ENCODE measurements around the gene CCDC149.

The CCDC149 gene

DNA sequence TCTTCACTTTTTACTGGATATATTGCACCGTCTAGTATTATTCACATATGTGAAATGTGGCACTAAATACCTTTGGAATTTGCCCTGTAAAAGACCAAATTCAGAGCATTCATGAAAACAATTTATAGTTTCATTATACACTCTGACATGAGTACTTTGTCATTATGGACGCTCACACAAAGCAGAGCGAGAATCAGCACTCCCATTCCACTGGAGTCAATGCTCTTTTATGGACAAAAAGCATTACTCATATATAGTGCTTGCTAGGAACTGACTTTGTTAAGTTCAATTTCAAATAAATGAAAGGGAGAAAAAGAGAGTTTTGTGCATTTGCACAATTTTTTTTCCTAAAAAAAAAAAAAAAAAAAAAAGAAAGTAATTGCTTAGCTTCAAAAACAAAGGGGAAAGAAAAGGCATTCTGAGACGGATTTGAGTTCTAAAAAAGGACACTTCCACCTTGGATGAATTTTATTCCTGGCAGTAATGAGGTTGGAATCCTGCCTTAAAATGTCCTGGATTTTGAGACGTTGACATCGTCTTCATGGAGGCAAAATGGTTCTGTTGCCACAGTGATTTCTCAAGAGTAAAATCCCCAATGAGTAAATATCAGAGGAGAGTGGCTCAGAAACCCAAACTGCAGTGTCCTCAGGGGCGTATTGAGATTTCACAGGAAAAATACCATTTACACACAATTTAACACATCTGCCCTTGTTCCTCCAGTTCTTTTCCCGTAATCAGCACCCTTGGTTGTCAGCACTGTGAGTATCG lies 34.8 kb downstream of the CCDC149 start:
- no peak for DNase-seq

- DNase-seq = no peak
These were observed 36.4 kb downstream of the CCDC149 start for GRCh38 chr4:24876431-24876830.

DNA sequence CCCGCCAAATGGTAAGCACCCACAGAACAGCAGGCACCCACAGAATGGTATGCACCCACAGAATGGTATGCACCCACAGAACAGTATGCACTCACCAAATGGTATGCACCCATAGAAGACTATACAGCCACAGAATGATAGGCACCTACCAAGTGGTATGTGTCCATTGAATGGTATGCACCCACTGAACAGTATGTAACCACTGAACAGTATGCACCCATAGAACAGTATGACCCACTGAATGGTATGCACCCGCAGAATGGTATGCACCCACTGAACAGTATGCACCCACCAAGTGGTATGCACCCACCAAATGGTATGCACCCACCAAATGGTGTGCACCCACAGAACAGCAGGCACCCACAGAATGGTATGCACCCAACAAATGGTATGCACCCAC lies 40.1 kb downstream of the CCDC149 start:
- DNase-seq = no peak

DNA sequence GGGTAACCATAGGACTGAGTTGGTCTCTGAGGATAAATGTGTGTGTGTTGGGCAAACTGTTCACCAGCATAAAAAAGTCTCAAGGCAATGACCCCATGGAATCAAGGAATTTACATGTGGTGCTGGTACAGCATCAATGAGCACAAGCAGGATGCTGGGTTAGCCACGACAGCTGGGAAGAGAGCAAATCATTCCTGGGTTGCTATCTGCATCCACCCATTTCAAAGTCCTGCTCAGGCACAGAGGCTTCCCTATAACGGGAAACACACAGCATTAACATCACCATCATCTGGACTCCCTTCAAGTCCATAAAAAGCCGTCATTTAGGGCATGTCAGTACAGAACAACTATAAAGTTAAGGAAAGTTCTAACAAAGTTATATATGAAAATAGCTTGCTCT lies 41.6 kb downstream of the CCDC149 start:
- no peak for DNase-seq

- DNase-seq = no peak
These were observed 45.0 kb downstream of the CCDC149 start for GRCh38 chr4:24867766-24868296.

DNA sequence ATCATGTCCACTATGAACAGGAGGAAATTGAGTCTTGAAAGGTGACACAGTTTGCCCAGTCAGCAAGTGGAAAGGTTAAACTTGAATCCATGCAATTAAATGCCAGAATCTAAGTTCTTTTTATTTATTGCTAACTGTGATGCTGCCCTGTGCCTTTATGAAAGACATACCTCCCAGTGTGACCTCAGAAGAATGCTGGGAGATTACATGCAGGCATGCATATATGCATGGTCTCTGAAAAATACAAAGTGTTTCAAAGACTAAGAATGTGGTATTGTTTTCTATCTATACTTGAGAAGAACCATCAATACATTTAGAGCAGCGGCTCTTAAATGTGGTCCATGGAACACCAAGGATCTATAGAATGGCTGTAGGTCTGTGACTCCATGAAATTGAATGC lies 45.6 kb downstream of the CCDC149 start:
- no peak for DNase-seq

DNA sequence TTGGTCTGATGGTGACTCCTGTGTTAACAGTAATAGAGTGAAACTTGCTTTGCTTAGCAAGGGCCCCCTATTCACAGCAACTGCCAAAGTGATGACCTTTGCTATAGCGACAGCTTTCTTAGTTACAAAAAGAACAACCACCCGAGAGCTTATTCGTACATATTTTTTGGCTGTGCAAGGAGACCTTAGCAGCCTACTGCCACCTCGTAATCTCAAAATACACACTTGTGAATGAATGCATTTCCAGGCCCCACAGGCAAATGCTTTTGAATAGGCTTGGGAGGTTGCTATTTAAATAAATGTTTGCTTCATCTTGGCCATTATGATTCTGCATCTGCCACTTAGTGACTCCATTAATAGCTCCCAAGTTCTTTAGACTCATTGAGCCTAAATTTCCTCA lies 47.4 kb downstream of the CCDC149 start:
- no peak for DNase-seq

- no peak for DNase-seq
These were observed 49.0 kb downstream of the CCDC149 start for GRCh38 chr4:24863799-24864198.

GRCh38 chr4:24862073-24862751 lies 50.6 kb downstream of the CCDC149 start:
- DNase-seq = no peak

DNA sequence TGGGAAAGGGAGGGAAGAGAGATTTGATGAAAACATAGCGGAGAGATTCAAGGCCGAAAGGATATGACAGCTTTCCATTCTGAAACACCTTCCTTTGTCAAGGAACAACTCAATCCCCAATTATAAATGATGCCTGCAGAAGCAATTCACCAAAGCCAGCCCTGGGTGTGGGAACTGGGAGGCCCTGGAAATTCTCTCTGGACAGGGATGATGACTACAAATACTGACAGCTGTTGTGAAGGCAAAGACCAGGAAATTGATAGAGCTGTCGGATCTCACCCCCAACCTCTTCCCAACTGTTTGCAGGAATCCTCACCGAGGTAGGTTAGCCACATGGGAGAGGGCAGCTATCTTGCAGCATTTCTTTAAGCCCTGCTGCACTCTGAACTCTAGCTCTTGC lies 54.3 kb downstream of the CCDC149 start:
- DNase-seq = no peak

DNA sequence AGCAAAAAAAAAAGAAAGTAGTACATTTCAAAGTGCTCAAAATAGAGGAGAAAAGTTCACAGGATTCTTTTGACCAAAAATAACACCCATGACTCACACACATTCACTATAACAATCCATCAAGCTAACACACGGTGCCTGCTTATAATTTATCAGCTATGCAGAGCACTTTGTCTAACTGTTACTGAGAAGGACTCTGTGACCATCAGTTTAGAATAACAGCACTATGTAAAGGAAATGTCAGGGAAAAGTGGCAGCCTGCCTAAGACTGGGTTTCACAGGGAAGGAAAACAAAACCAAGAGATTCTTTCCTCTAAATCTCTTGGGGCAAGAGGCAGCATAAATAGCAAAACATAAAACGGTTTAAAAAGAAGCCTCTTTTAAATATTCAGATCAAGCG lies 54.8 kb downstream of the CCDC149 start:
- DNase-seq = no peak

DNA sequence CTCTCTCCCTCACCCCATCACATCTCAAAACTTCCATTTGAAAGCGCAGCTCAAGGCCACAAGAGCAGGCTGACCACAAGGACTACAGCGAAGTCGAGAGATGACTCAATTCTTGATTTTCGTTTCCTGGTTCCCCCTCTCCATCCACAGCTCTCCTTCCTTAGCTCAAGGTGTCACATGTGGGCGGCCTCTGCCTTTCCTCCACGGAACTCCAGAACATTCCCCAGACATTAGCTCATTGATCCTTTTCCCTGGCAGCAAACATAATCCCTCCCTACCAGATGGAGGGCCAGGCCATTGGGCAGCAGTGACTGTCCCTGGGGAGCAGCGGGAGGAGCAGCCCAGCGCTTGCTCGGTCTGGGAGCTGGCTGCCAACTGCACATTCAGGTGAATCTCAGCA lies 56.3 kb downstream of the CCDC149 start:
- DNase-seq = no peak

GRCh38 chr4:24855741-24856140 lies 57.1 kb downstream of the CCDC149 start:
- DNase-seq = no peak

DNA sequence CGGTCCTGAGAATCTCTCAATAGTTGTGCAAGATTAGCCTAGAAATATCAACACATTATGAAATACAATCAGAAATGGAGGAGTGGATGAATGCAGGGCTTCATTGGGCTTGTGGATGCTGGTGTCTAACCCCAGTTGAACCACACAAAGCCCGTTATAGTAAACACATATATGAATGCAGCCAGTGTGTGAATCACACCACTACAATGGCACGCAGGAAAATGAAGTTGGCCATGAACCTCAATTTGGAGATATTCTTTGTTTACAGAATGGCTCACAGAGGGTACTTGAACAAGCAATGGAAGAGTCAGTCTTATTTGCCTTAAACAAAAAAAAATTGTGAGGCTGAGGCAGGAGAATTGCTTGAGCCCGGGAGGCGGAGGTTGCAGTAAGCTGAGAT lies 59.7 kb downstream of the CCDC149 start:
- no peak for DNase-seq

GRCh38 chr4:24850674-24851073 lies 62.2 kb downstream of the CCDC149 start:
- no peak for DNase-seq

- no peak for DNase-seq
These were observed 63.1 kb downstream of the CCDC149 start for GRCh38 chr4:24849756-24850155.

- no peak for DNase-seq
These were observed 63.5 kb downstream of the CCDC149 start for GRCh38 chr4:24849351-24849750.

- DNase-seq = no peak
These were observed 66.1 kb downstream of the CCDC149 start for GRCh38 chr4:24846716-24847115.

- no peak for DNase-seq
These were observed 66.9 kb downstream of the CCDC149 start for GRCh38 chr4:24845902-24846301.

- DNase-seq = no peak
These were observed 67.7 kb downstream of the CCDC149 start for GRCh38 chr4:24845132-24845531.

DNA sequence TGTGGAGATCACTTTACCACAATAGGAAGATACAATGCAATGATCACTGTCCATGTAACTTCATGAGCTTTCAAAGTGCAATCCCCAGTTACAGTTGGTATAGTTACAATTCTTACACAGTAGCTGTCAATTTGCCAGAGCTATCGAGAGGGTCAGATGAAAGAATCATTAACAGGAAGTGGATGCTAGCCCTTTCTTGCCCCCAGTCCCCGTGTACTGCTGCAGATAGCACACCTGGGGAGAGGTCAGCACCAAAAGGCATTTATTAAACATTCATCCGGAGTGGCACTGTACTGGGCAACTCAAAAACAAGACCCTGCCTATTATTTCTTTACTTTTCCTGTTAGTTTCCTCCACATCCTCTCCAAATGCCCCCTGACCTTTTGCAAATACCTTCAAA lies 69.7 kb downstream of the CCDC149 start:
- no peak for DNase-seq

GRCh38 chr4:24842356-24842755 lies 70.5 kb downstream of the CCDC149 start:
- no peak for DNase-seq

DNA sequence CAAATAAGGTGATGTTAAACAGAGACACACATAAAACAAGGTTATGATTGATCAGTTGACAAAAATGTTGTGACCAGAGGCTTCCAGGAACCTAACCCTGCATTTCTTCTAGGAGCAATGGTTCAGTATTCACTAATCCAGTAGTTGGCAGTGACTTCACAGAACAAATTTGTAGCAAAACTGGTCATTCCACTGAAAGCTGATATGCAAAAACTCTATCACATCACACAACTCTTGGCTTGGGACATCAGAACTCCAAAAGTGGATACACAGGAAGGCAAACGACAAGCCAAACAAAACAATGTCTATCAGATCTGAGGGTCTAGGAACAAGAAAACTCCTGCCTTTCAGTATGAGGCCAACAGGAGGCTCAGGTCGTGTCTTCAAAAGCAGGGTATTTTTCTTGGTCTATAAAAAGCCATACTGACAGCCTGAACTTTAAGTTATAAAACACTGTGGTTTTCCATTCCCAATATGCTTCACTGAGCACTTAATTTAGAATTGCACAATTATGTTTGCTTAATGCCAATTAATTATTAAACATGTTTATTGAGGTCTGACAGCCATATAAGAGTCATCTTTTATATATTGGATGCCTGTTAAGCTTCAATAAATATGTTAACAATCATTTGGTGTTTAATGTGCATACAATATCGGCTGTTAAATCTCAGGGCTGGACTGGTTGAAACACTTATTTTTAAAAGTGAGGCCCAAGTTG lies 71.9 kb downstream of the CCDC149 start:
- no peak for DNase-seq

GRCh38 chr4:24840362-24840761 lies 72.5 kb downstream of the CCDC149 start:
- no peak for DNase-seq

All from NCI-H1694 (cell line).